Measurements from ENCODE around the gene PACRG.

DNA sequence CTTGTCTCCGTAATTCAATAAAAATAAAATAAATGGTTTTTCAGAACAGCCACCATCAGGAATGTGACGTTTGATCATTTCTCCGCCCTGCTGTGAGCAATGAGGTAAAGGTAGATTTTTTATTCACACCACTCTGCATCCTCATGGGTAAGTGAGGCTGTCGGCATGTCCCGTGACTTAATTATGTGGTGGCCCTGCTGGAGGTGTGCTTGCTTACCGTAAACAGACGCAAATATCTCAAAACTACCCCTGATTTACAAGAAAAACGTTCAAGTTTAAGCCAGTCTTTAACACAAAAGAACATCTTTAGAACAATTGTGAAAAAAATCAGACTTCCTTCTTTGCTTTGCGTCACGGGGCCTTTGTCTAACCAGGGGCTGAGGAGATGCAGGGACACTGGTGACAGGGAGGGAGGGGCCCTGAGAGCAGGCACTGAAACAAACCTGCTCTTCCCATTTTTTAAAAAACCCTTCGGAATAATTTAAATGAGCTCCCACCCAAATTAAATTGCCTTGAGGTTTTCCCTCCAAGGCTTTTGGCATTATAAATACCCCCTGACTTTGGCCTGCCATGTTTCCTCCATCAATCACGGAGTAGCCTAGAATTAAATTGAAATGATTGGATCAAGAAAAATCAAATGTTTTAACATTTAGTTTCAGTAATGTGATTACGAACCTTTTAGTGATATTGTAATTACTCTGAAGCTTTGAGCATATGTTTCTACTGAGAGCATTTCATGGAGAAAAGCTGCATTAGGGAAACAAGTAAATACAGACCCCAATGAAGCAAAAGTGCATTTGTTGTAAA is 13.6 kb upstream of the PACRG start:
- no peak for TF ChIP-seq BHLHE40 (IDR thresholded peaks at IDR 0.05; ENCODE audit: low read length)
- no peak for TF ChIP-seq TCF7 (IDR thresholded peaks at IDR 0.05; ENCODE audit: low read depth)
- TF ChIP-seq, protein P1, sequence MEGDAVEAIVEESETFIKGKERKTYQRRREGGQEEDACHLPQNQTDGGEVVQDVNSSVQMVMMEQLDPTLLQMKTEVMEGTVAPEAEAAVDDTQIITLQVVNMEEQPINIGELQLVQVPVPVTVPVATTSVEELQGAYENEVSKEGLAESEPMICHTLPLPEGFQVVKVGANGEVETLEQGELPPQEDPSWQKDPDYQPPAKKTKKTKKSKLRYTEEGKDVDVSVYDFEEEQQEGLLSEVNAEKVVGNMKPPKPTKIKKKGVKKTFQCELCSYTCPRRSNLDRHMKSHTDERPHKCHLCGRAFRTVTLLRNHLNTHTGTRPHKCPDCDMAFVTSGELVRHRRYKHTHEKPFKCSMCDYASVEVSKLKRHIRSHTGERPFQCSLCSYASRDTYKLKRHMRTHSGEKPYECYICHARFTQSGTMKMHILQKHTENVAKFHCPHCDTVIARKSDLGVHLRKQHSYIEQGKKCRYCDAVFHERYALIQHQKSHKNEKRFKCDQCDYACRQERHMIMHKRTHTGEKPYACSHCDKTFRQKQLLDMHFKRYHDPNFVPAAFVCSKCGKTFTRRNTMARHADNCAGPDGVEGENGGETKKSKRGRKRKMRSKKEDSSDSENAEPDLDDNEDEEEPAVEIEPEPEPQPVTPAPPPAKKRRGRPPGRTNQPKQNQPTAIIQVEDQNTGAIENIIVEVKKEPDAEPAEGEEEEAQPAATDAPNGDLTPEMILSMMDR (CRISPR knock-in tag; IDR thresholded peaks at IDR 0.05), result no peak
- TF ChIP-seq ZNF274 (CRISPR knock-in tag; IDR thresholded peaks at IDR 0.05), result no peak
- no peak for TF ChIP-seq SATB2 (CRISPR knock-in tag; IDR thresholded peaks at IDR 0.05)
- TF ChIP-seq U2AF1 (optimal IDR thresholded peaks at IDR 0.05; ENCODE audit: low read depth, low read length), result no peak
- no peak for TF ChIP-seq POLR2A (IDR thresholded peaks at IDR 0.05; ENCODE audit: insufficient read depth in 1 of 2, low read depth in 2 of 2, low read length in 2 of 2)
- no peak for TF ChIP-seq NRL (CRISPR knock-in tag; IDR thresholded peaks at IDR 0.05; ENCODE audit: borderline replicate concordance)
- no peak for TF ChIP-seq ZNF317 (CRISPR knock-in tag; IDR thresholded peaks at IDR 0.05)
- TF ChIP-seq MTA3 (CRISPR knock-in tag; IDR thresholded peaks at IDR 0.05), result no peak
- TF ChIP-seq CBFB (CRISPR knock-in tag; IDR thresholded peaks at IDR 0.05), result no peak
- TF ChIP-seq, protein P2, sequence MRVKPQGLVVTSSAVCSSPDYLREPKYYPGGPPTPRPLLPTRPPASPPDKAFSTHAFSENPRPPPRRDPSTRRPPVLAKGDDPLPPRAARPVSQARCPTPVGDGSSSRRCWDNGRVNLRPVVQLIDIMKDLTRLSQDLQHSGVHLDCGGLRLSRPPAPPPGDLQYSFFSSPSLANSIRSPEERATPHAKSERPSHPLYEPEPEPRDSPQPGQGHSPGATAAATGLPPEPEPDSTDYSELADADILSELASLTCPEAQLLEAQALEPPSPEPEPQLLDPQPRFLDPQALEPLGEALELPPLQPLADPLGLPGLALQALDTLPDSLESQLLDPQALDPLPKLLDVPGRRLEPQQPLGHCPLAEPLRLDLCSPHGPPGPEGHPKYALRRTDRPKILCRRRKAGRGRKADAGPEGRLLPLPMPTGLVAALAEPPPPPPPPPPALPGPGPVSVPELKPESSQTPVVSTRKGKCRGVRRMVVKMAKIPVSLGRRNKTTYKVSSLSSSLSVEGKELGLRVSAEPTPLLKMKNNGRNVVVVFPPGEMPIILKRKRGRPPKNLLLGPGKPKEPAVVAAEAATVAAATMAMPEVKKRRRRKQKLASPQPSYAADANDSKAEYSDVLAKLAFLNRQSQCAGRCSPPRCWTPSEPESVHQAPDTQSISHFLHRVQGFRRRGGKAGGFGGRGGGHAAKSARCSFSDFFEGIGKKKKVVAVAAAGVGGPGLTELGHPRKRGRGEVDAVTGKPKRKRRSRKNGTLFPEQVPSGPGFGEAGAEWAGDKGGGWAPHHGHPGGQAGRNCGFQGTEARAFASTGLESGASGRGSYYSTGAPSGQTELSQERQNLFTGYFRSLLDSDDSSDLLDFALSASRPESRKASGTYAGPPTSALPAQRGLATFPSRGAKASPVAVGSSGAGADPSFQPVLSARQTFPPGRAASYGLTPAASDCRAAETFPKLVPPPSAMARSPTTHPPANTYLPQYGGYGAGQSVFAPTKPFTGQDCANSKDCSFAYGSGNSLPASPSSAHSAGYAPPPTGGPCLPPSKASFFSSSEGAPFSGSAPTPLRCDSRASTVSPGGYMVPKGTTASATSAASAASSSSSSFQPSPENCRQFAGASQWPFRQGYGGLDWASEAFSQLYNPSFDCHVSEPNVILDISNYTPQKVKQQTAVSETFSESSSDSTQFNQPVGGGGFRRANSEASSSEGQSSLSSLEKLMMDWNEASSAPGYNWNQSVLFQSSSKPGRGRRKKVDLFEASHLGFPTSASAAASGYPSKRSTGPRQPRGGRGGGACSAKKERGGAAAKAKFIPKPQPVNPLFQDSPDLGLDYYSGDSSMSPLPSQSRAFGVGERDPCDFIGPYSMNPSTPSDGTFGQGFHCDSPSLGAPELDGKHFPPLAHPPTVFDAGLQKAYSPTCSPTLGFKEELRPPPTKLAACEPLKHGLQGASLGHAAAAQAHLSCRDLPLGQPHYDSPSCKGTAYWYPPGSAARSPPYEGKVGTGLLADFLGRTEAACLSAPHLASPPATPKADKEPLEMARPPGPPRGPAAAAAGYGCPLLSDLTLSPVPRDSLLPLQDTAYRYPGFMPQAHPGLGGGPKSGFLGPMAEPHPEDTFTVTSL (CRISPR knock-in tag; IDR thresholded peaks at IDR 0.05; ENCODE audit: borderline replicate concordance), result no peak
